Stimulated activated naive B cell treated with anti-CD40 and anti-IgM and Interleukin-4, amounts not matched to agents 10 μg/mL and 1 μg/mL and 100 μg/mL, for 72 hours (primary cell): ENCODE measurements around the gene C4BPA.

Experiments used
- ATAC-seq, 2 donors: fragments of 150-1000 bp; cut with Tn5 transposase; replicated peaks; 2 replicates each; pipeline ENCODE4 v1.10.0; 2021; ENCODE audit warnings: moderate library complexity in 1 of 2
- DNase-seq: peaks from one replicate; pipeline ENCODE4 v3.0.0; 2021
- H3K27ac Mint-ChIP-seq: one replicate; pipeline ENCODE4 v1.8.0; 2022; ENCODE audit warnings: mild to moderate bottlenecking, mixed read lengths
- H3K27me3 Mint-ChIP-seq, 2 donors: one replicate each; pipeline ENCODE4 v1.8.0; 2022; ENCODE audit warnings: mixed read lengths in 2 of 2
- H3K36me3 Mint-ChIP-seq, 2 donors: one replicate each; pipeline ENCODE4 v1.8.0; 2022; ENCODE audit warnings: mixed read lengths in 2 of 2, mild to moderate bottlenecking in 1 of 2
- H3K4me1 Mint-ChIP-seq, 2 donors: one replicate each; pipeline ENCODE4 v1.8.0; 2022; ENCODE audit warnings: mixed read lengths in 2 of 2, mild to moderate bottlenecking in 1 of 2
- H3K4me3 Mint-ChIP-seq, 2 donors: one replicate each; pipeline ENCODE4 v1.8.0; 2022; ENCODE audit warnings: mild to moderate bottlenecking in 2 of 2, mixed read lengths in 2 of 2, moderate library complexity in 1 of 2
- H3K9me3 Mint-ChIP-seq, 2 donors: one replicate each; pipeline ENCODE4 v1.8.0; 2022; ENCODE audit warnings: mixed read lengths in 2 of 2, mild to moderate bottlenecking in 1 of 2

The C4BPA gene

DNA sequence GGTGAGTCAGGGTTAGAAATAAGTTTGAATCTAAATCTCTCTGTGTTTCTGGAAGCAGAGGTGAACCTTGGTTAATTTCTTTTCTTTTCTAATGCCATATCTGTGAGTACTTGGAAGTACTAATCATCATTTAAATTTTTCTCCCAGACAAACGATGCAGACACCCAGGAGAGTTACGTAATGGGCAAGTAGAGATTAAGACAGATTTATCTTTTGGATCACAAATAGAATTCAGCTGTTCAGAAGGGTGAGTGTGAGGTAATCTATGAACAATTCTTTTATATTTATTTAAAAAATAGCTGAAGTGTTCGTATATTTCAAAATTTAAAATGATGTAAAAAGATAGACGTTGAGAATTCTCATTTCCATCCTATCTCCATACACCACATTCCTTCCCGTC, 11.2 kb downstream of the C4BPA start:
- no peak overlapping the region for H3K27ac Mint-ChIP-seq
- no peaks in the 10 kb centered on the region for H3K36me3 Mint-ChIP-seq
- peaks cover 5 to 6% of the 10 kb centered on the region in 2 donors for H3K27me3 Mint-ChIP-seq
- no peak overlapping the region for H3K4me3 Mint-ChIP-seq
- H3K4me1 Mint-ChIP-seq, result no peaks in the 10 kb centered on the region
- DNase-seq (no peak), ATAC-seq (no peak)
- peaks cover 0 to 2% of the 10 kb centered on the region in 2 donors for H3K9me3 Mint-ChIP-seq

- ATAC-seq, result no peak
- Mint-ChIP-seq H3K27me3 (no peaks in the 10 kb centered on the region), H3K4me1 (no peaks in the 10 kb centered on the region), H3K27ac (no peak overlapping the region), H3K9me3 (peaks cover 19 to 26% of the 10 kb centered on the region in 2 donors), H3K36me3 (peaks cover 10 to 25% of the 10 kb centered on the region in 2 donors), H3K4me3 (no peak overlapping the region)
- no peak for DNase-seq
Measured at GRCh38 chr1:207124389-207124788, 20.4 kb downstream of the C4BPA start.

- H3K27ac Mint-ChIP-seq, result no peak overlapping the region
Measured at GRCh38 chr1:207128336-207128921, 24.4 kb downstream of the C4BPA start.

GRCh38 chr1:207129053-207129452, 25.0 kb downstream of the C4BPA start:
- Mint-ChIP-seq H3K4me3 (no peak overlapping the region), H3K9me3 (peaks cover 25 to 36% of the 10 kb centered on the region in 2 donors), H3K27me3 (no peaks in the 10 kb centered on the region), H3K27ac (no peak overlapping the region), H3K36me3 (peaks cover 13 to 32% of the 10 kb centered on the region in 2 donors), H3K4me1 (no peaks in the 10 kb centered on the region)
- no peak for DNase-seq
- no peak for ATAC-seq

More at GRCh38 chr1:207128336-207128921, 24.4 kb downstream of the C4BPA start:
- DNase-seq (no peak), ATAC-seq (no peak)
- peaks cover 25 to 36% of the 10 kb centered on the region in 2 donors for H3K9me3 Mint-ChIP-seq
- no peak overlapping the region for H3K4me3 Mint-ChIP-seq
- H3K36me3 Mint-ChIP-seq, result peaks cover 13 to 32% of the 10 kb centered on the region in 2 donors
- H3K4me1 Mint-ChIP-seq, result no peaks in the 10 kb centered on the region
- H3K27me3 Mint-ChIP-seq, result no peaks in the 10 kb centered on the region

DNA sequence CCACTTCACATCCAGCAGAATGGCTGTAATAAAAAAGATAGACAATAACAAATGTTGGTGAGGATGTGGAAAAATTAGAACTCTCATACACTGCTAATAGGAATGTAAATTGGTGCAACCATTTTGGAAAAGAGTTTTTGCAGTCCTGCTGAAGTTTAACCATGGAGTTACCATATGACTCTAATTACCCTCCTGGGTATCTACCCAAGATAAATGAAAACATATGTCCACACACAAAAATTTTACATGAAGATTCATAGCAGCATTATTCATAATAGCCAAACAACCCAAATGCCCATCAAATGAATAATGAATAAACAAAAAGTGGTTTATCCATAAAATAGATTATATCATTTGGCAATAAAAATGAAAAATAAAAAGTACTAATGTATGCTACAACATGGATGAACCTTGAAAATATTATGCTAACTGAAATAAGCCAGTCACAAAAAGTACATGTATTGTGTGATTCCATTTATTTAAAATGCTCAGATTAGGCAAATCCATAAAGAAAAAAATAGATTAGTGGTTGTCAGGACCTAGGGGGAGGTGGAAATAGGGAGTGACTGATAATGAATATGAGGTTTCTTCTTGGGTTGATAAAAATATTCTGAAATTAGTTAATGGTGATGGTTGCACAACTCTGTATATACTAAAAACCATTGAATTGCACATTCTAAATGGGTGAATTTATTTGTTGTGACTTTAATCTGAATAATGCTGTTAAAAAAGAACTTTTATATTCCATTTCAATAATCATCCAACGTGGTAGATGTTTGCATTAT, 26.4 kb downstream of the C4BPA start:
- Mint-ChIP-seq H3K36me3 (peaks cover 13 to 25% of the 10 kb centered on the region in 2 donors), H3K4me3 (no peak overlapping the region), H3K27me3 (no peaks in the 10 kb centered on the region), H3K9me3 (peaks cover 22 to 29% of the 10 kb centered on the region in 2 donors), H3K4me1 (peaks cover 3 to 6% of the 10 kb centered on the region in 2 donors), H3K27ac (no peak overlapping the region)
- DNase-seq (no peak), ATAC-seq (no peak)

DNA sequence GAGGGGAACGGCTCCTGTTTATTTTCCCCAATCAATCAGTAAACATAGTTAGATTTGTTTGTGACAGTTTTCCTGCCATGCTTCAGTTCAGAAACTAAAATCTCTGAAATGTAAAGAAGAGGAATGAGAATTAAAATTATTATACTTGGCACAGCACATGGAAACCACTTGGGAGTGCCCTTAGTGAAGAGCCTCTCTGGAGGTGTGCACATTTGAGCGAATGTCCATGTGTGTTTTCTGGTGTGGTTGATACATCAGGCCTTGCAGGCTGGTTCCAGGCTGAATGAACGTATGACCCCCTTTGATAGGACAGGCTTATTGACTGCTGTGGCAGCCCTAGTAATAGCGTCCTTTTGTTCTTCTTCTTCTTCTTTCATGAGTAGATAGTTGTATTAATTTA, 27.1 kb downstream of the C4BPA start:
- Mint-ChIP-seq H3K27me3 (no peaks in the 10 kb centered on the region), H3K27ac (no peak overlapping the region), H3K36me3 (peaks cover 9 to 25% of the 10 kb centered on the region in 2 donors), H3K4me1 (peaks cover 3 to 6% of the 10 kb centered on the region in 2 donors), H3K4me3 (no peak overlapping the region), H3K9me3 (peaks cover 22 to 24% of the 10 kb centered on the region in 2 donors)
- ATAC-seq, result no peak
- DNase-seq, result no peak

- Mint-ChIP-seq H3K4me1 (peaks cover 3 to 6% of the 10 kb centered on the region in 2 donors), H3K36me3 (peaks cover 3 to 6% of the 10 kb centered on the region in 2 donors), H3K27me3 (no peaks in the 10 kb centered on the region), H3K4me3 (no peak overlapping the region), H3K9me3 (peaks cover 5 to 9% of the 10 kb centered on the region in 2 donors), H3K27ac (no peak overlapping the region)
- DNase-seq (no peak), ATAC-seq (no peak)
Measured at GRCh38 chr1:207134581-207134980, 30.5 kb downstream of the C4BPA start.

- Mint-ChIP-seq H3K36me3 (no peaks in the 10 kb centered on the region), H3K9me3 (no peaks in the 10 kb centered on the region), H3K4me1 (peaks cover 3 to 5% of the 10 kb centered on the region in 2 donors), H3K27ac (no peak overlapping the region), H3K4me3 (no peak overlapping the region), H3K27me3 (peaks cover 0 to 7% of the 10 kb centered on the region in 2 donors)
- ATAC-seq, result no peak
- no peak for DNase-seq
Measured at GRCh38 chr1:207139616-207140015, 35.6 kb downstream of the C4BPA start.

- DNase-seq, result no peak
- peaks cover 0 to 3% of the 10 kb centered on the region in 2 donors for H3K36me3 Mint-ChIP-seq
- no peak overlapping the region for H3K27ac Mint-ChIP-seq
- no peak overlapping the region for H3K4me3 Mint-ChIP-seq
- peaks cover 0 to 7% of the 10 kb centered on the region in 2 donors for H3K27me3 Mint-ChIP-seq
- H3K4me1 Mint-ChIP-seq, result peaks cover 3 to 4% of the 10 kb centered on the region in 2 donors
- ATAC-seq, result no peak
- H3K9me3 Mint-ChIP-seq, result peaks cover 0 to 3% of the 10 kb centered on the region in 2 donors
Measured at GRCh38 chr1:207140536-207140935, 36.5 kb downstream of the C4BPA start.

- DNase-seq, result no peak
- Mint-ChIP-seq H3K36me3 (peaks cover 0 to 7% of the 10 kb centered on the region in 2 donors), H3K27ac (peak overlapping the region; percentile 14), H3K4me3 (no peak overlapping the region), H3K9me3 (peaks cover 2 to 7% of the 10 kb centered on the region in 2 donors), H3K27me3 (peaks cover 1 to 4% of the 10 kb centered on the region in 2 donors), H3K4me1 (peaks cover 3 to 9% of the 10 kb centered on the region in 2 donors)
- ATAC-seq, result no peak
Measured at GRCh38 chr1:207145401-207146058, 41.5 kb downstream of the C4BPA start.

DNA sequence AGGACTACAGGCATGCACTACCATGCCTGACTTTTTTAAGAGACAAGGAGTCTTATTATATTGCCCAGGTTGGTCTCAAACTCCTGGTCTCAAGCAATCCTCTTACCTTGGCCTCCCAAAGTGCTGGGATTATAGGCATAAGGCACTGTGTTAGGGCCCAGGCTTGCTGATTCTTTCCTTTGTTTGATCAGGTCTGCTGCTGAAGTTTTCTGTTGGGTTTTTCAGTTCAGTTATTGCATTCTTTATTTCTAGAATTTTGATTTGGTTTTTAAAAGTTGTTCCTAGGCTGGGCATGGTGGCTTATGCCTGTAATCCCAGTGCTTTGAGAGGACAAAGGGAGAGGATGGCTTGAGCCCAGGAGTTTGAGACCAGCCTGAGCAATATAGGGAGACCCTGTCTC, 47.9 kb downstream of the C4BPA start:
- H3K27me3 Mint-ChIP-seq, result peaks cover 0 to 4% of the 10 kb centered on the region in 2 donors
- no peak overlapping the region for H3K4me3 Mint-ChIP-seq
- no peak for ATAC-seq
- H3K4me1 Mint-ChIP-seq, result peaks cover 2 to 6% of the 10 kb centered on the region in 2 donors
- H3K36me3 Mint-ChIP-seq, result peaks cover 6 to 26% of the 10 kb centered on the region in 2 donors
- H3K27ac Mint-ChIP-seq, result no peak overlapping the region
- H3K9me3 Mint-ChIP-seq, result peaks cover 10 to 21% of the 10 kb centered on the region in 2 donors
- no peak for DNase-seq

- ATAC-seq, result no peak
- Mint-ChIP-seq H3K4me3 (no peak overlapping the region), H3K36me3 (peaks cover 6 to 26% of the 10 kb centered on the region in 2 donors), H3K27ac (no peak overlapping the region), H3K9me3 (peaks cover 12 to 25% of the 10 kb centered on the region in 2 donors), H3K27me3 (peaks cover 0 to 4% of the 10 kb centered on the region in 2 donors), H3K4me1 (peaks cover 2 to 6% of the 10 kb centered on the region in 2 donors)
- DNase-seq, result no peak
Measured at GRCh38 chr1:207152792-207153468, 48.9 kb downstream of the C4BPA start.

- no peak overlapping the region for H3K4me3 Mint-ChIP-seq
- peaks cover 2 to 6% of the 10 kb centered on the region in 2 donors for H3K4me1 Mint-ChIP-seq
- peaks cover 0 to 7% of the 10 kb centered on the region in 2 donors for H3K27me3 Mint-ChIP-seq
- H3K9me3 Mint-ChIP-seq, result peaks cover 13 to 26% of the 10 kb centered on the region in 2 donors
- peaks cover 6 to 25% of the 10 kb centered on the region in 2 donors for H3K36me3 Mint-ChIP-seq
- DNase-seq (no peak), ATAC-seq (peak; percentile 33 to 46)
- H3K27ac Mint-ChIP-seq, result no peak overlapping the region
Measured at GRCh38 chr1:207155028-207155427, 51.0 kb downstream of the C4BPA start.

DNA sequence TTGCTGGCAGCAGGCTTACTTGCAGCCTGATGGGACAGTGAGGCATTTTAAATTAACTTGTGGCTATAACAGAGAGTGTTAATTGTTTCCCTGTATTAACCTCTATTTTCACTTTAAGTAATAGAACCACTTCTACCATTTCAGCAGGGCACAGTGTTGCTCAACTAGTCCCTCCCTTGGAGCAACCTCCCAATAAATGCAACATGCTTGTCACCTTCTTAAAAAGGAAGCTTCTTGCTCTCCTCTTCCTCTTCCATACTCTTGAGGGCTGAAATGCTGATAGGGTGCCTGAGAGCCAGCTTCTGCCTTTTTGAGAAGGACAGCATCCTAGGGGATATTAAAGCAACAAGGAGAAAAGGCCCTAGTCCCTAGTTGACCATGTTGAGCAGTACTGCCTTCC, 52.1 kb downstream of the C4BPA start:
- no peak for DNase-seq
- no peak overlapping the region for H3K27ac Mint-ChIP-seq

More for the DNA sequence above, 52.1 kb downstream of the C4BPA start:
- Mint-ChIP-seq H3K27me3 (peaks cover 0 to 4% of the 10 kb centered on the region in 2 donors), H3K36me3 (peaks cover 6 to 20% of the 10 kb centered on the region in 2 donors), H3K9me3 (peaks cover 10 to 21% of the 10 kb centered on the region in 2 donors), H3K4me3 (no peak overlapping the region), H3K4me1 (peaks cover 2 to 6% of the 10 kb centered on the region in 2 donors)
- no peak for ATAC-seq
